GM21723 (cell line): ENCODE measurements around the gene ASB1.
"Not testable (repeated sequence)": the region's sequence is repeated elsewhere in the genome, so short reads cannot be mapped to it uniquely, and the experiment has no call there.

Source experiments
- ATAC-seq: cut with Tn5 transposase; IDR thresholded peaks from one replicate; pipeline ENCODE4 v1.9.1; 2021; ENCODE audit warnings: mild to moderate bottlenecking, moderate library complexity; ENCODE audit not compliant: unreplicated experiment

ASB1 gene

GRCh38 chr2:238441262-238442114 is 14.8 kb downstream of the ASB1 start:
- no peak for ATAC-seq

DNA sequence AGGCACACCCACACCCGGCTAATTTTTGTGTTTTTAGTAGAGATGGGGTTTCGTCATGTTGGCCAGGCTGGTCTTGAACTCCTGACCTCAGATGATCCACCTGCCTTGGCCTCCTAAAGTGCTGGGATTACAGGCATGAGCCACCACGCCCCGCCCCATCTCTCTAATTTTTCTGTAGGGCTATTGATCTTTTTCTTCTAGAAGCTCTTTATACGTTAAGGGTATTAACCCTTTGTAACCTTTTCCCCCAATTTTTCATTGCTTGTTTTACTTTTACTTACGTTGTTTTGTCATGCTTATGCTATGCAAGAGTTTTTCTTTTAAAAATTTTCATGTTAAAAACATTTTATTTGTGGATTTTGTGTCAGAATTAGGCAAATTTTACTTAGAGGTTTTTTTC is 15.5 kb downstream of the ASB1 start:
- not testable (repeated sequence) for ATAC-seq

GRCh38 chr2:238444242-238444641 is 17.5 kb downstream of the ASB1 start:
- ATAC-seq = no peak

GRCh38 chr2:238445409-238446190 is 18.9 kb downstream of the ASB1 start:
- ATAC-seq = no peak

DNA sequence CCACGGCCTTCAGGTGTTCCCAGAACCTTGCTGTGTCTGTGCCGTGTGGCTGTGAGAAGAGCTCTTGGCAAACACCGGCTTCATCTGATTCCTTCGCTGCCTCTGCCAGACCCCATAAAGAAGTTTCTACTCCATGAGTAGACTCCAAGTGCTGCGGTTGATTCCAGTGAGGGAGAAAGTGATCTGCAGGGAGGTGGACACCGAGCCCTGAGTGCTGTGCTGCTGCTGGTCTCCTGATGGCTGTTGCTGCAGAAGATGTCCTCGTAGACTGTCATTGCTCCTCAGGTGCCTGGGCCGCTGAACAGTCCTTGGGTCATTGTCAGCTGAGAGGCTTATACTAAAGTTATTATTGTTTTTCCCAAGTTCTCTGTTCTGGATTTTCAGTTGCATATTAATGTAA is 19.6 kb downstream of the ASB1 start:
- ATAC-seq = no peak

- no peak for ATAC-seq
Observed at GRCh38 chr2:238448031-238448955, 21.6 kb downstream of the ASB1 start.

DNA sequence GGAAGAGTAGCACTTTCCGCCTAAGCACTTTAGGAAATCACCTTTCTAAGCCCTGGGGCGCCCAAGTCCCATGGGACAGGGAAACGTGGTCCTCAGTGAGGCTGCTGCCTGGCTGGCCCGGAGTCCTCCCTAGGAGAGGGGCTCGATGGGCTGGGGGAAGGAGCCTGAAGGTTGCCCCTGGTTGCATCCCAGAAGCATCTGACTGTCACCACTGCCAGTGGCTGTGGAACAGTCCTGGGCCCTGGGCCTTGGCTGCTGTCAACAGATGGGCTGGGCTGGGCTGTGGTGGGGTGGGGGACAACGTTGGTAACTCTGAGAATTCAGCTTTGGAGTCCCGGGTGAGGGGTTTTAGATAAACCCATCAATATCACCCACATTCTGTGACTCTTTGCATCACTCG is 22.5 kb downstream of the ASB1 start:
- ATAC-seq = no peak

- no peak for ATAC-seq
Observed at GRCh38 chr2:238449909-238450417, 23.2 kb downstream of the ASB1 start.

DNA sequence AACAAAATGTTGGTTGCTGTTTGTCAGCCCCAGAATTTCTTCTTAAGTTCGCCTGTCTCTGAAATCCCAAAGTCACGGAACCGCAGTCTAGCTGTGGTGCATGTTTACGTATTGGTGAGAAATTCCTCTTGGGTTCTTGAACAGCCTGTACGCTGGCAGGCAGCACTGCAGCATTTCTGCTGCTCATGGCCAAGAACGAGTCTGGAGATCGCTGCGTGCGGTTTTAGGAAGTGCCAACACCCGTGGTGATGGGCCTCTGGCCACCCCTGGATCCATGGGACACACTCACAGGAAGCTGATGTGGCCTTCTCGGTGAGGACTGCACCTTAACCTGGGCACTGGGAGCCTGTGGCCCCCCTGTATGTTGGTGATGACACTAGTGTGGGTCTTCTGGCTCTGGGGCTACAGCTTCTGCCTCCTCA is 23.7 kb downstream of the ASB1 start:
- no peak for ATAC-seq

- no peak for ATAC-seq
Observed at GRCh38 chr2:238453842-238454241, 27.1 kb downstream of the ASB1 start.

GRCh38 chr2:238456449-238456848 is 29.7 kb downstream of the ASB1 start:
- no peak for ATAC-seq

- ATAC-seq = no peak
Observed at GRCh38 chr2:238456970-238457926, 30.5 kb downstream of the ASB1 start.

DNA sequence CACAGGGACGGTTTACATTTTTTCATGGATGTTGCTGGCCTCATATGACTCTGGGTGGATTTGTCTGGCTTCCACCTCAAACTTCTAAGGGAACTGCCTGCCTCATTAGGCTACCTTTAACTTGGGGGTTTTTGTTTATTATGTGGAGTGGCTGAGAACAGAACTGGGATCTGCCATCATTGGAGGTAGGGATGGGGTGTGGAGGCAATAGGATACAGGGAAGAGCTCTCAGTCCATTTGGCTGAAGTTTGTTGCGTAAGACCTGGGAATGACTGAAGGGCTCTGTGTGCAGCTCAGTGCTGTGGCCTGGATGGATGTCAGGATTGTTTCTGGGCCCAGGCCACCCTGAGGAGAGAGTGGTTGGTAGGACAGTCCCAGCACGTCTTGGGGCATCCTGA is 31.2 kb downstream of the ASB1 start:
- ATAC-seq = no peak

GRCh38 chr2:238458651-238459050 is 31.9 kb downstream of the ASB1 start:
- ATAC-seq = no peak

DNA sequence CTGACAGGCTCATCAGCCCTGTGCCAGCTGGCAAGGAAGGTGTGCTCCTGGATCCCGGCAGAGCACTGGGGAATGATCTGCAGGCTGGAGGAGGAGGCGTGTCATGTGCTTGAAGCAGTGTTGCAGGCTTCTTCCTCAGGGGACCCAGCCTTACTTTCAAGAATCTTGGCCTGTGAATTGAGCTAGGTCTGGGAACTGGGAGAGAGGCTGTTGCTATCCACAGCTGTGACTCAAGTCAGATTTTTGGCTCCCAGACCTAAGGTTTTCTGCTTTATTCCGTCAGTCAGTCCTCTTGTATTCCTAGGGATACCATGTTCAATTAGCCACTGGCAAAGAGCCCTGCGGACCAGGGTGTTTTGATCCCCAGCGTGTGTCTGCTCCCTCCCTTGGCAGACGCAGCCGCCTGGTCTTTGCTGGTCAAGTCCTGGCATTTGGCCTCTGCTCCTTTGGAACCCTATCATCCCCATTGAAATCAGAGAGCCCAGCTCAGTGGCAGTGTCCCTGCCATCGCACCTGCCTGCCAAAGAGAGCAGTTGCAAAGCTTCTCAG is 32.4 kb downstream of the ASB1 start:
- no peak for ATAC-seq

GRCh38 chr2:238461051-238461450 is 34.3 kb downstream of the ASB1 start:
- ATAC-seq = no peak

DNA sequence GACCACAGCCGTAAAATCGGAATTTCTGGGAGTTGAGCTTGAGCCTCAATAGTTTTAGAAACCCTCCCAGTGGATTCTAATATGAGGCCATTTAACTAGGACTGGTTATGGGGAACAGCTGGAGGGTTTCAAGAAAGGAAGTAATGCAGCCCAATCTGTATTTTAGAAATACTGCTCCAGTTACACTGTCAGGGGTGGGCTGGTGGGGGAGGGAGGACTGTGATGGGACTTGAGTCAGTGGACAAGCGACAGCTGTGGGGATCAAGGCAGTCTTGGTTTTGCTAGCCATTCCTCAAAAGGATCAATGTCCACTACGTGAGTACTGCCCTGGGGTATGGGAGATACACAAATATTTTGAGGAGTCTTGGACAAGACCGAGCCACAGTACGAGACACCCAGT is 34.8 kb downstream of the ASB1 start:
- ATAC-seq = no peak

DNA sequence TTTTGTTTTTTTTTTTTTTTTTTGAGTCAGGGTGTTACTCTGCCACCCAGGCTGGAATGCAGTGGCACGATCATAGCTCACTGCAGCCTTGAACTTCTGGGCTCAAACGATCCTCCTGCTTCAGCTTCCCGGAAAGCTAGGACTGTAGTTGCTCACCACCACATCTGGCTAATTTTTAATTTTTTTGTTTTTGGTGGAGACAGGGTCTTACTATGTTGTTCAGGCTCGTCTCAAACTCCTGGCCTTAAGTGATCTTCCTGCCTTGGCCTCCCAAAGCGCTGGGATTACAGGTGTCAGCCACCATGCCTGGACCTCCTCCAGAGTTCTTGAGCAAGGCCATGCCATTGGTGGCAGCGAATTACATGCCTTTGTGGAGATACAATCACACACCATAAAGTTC is 35.2 kb downstream of the ASB1 start:
- ATAC-seq = no peak

DNA sequence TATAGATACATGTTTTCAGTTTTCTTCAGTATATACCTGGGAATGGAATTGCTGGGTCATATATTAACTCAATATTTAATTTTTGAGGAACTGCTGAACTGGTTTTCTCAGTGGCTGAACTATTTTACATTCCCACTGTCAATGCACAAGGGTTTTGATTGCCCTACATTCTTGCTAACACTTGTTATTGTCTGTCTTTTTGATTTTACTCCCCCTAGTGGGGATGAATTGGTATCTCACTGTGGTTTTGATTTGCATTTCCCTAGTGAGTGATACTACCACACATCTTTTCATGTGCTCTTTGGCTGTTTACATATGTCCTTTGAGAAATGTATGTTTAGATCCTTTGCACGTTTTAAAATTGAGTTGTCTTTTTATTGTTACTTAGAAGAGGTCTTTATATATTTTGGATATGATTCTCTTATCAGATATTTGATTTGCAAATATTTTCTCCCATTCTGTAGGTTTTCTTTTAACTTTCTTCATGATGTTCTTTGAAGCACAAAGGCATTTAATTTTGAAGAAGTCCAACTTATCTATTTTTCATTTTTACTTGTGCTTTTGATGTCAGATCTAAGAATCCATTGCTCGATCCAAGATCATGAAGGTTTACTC is 36.2 kb downstream of the ASB1 start:
- ATAC-seq = no peak
